ENCODE measurements around the gene MROH2A. TPM values are rescaled to one million over a fixed set of nuclear protein-coding genes. Genes with fewer than 3 reads are reported as not detected.

MROH2A gene
- total and polyA plus RNA-seq, 2 experiments from 2014 or later, result not detected

- WGBS, 2 experiments (ENCODE audit: low coverage in 1 of 2, low lambda C conversion rate in 2 of 2, missing lambda C conversion rate in 2 of 2), result 97% methylated on average over 6 of the region's 6 CpGs
- peaks cover 54% of the 10 kb centered on the region for H3K79me2 ChIP-seq (ENCODE audit: insufficient read depth)
These were observed 73.0 kb downstream of the MROH2A start for GRCh38 chr2:233851169-233851568.

GRCh38 chr2:233852056-233852455 is 73.9 kb downstream of the MROH2A start:
- H3K27ac ChIP-seq, result no peak overlapping the region
- no peak for DNase-seq
- no peaks in the 10 kb centered on the region for H3K9me3 ChIP-seq (ENCODE audit: low read depth)
- peaks cover 12% of the 10 kb centered on the region; the same call in 1 of the 2 replicates for H3K4me1 ChIP-seq (ENCODE audit: insufficient read depth)
- 95 to 99% methylated on average over 3 of the region's 3 CpGs for WGBS, 2 experiments (ENCODE audit: low coverage in 1 of 2, low lambda C conversion rate in 2 of 2, missing lambda C conversion rate in 2 of 2)
- peak overlapping the region; percentile 97 for H2AFZ ChIP-seq
- H3K4me2 ChIP-seq (ENCODE audit: unreplicated experiment), result peak overlapping the region; percentile 60
- no peaks in the 10 kb centered on the region for H3K36me3 ChIP-seq (ENCODE audit: low read depth)
- TF ChIP-seq EZH2 (IDR thresholded peaks at IDR 0.05; ENCODE audit: insufficient read depth, poor library complexity, severe bottlenecking), result no peak
- TF ChIP-seq EZH2phosphoT487 (IDR thresholded peaks at IDR 0.05; ENCODE audit: insufficient read depth, low read depth), result no peak
- peak overlapping the region; percentile 80; the same call in 1 of the 2 replicates for H3K9ac ChIP-seq
- H3K27me3 ChIP-seq (replicated peaks; ENCODE audit: insufficient read depth), result no peaks in the 10 kb centered on the region
- H3K9me2 ChIP-seq (ENCODE audit: insufficient read depth), result no peaks in the 10 kb centered on the region
- H3K79me2 ChIP-seq (ENCODE audit: insufficient read depth), result peaks cover 54% of the 10 kb centered on the region
- in situ Hi-C loops (cut with MboI), result no loop called here
- H3K4me3 ChIP-seq, result peak overlapping the region; percentile 95
- peaks cover 5% of the 10 kb centered on the region; the same call in 1 of the 2 replicates for H3F3A ChIP-seq (ENCODE audit: insufficient read depth)
- no peaks in the 10 kb centered on the region for H4K20me1 ChIP-seq (ENCODE audit: insufficient read depth)

More at GRCh38 chr2:233851169-233851568, 73.0 kb downstream of the MROH2A start:
- Histone ChIP-seq H3K9me3 (ENCODE audit: low read depth) (no peaks in the 10 kb centered on the region), H3K27ac (no peak overlapping the region), H4K20me1 (ENCODE audit: insufficient read depth) (no peaks in the 10 kb centered on the region), H3K4me3 (no peak overlapping the region), H3K4me2 (ENCODE audit: unreplicated experiment) (no peak overlapping the region), H3K36me3 (ENCODE audit: low read depth) (no peaks in the 10 kb centered on the region; the same call in 1 of the 2 replicates), H3K4me1 (ENCODE audit: insufficient read depth) (peaks cover 12% of the 10 kb centered on the region; the same call in 1 of the 2 replicates), H3K9ac (no peak overlapping the region), H3K9me2 (ENCODE audit: insufficient read depth) (no peaks in the 10 kb centered on the region), H3K27me3 (replicated peaks; ENCODE audit: insufficient read depth) (no peaks in the 10 kb centered on the region), H2AFZ (no peak overlapping the region), H3F3A (ENCODE audit: insufficient read depth) (peaks cover 5% of the 10 kb centered on the region; the same call in 1 of the 2 replicates)
- DNase-seq, result no peak
- in situ Hi-C loops (cut with MboI), result no loop called here
- no peak for TF ChIP-seq EZH2phosphoT487 (IDR thresholded peaks at IDR 0.05; ENCODE audit: insufficient read depth, low read depth)
- TF ChIP-seq EZH2 (IDR thresholded peaks at IDR 0.05; ENCODE audit: insufficient read depth, poor library complexity, severe bottlenecking), result no peak

GRCh38 chr2:233853353-233853752 is 75.2 kb downstream of the MROH2A start:
- in situ Hi-C loops (cut with MboI), result no loop called here
- Histone ChIP-seq H3F3A (ENCODE audit: insufficient read depth) (peaks cover 5% of the 10 kb centered on the region; the same call in 1 of the 2 replicates), H3K4me2 (ENCODE audit: unreplicated experiment) (peak overlapping the region; percentile 60), H3K4me1 (ENCODE audit: insufficient read depth) (peaks cover 12% of the 10 kb centered on the region; the same call in 1 of the 2 replicates), H3K4me3 (peak overlapping the region; percentile 95), H3K36me3 (ENCODE audit: low read depth) (no peaks in the 10 kb centered on the region), H3K9ac (peak overlapping the region; percentile 80), H3K27me3 (replicated peaks; ENCODE audit: insufficient read depth) (no peaks in the 10 kb centered on the region), H4K20me1 (ENCODE audit: insufficient read depth) (no peaks in the 10 kb centered on the region), H3K27ac (no peak overlapping the region), H3K79me2 (ENCODE audit: insufficient read depth) (peaks cover 54% of the 10 kb centered on the region), H3K9me3 (ENCODE audit: low read depth) (no peaks in the 10 kb centered on the region), H2AFZ (peak overlapping the region; percentile 97), H3K9me2 (ENCODE audit: insufficient read depth) (no peaks in the 10 kb centered on the region)
- 42 to 43% methylated on average over 8 of the region's 8 CpGs for WGBS, 2 experiments (ENCODE audit: low coverage in 1 of 2, low lambda C conversion rate in 2 of 2, missing lambda C conversion rate in 2 of 2)
- peak; percentile 24 for DNase-seq
- TF ChIP-seq EZH2phosphoT487 (IDR thresholded peaks at IDR 0.05; ENCODE audit: insufficient read depth, low read depth) (no peak), EZH2 (IDR thresholded peaks at IDR 0.05; ENCODE audit: insufficient read depth, poor library complexity, severe bottlenecking) (no peak)

GRCh38 chr2:233853883-233854240 is 75.7 kb downstream of the MROH2A start:
- H4K20me1 ChIP-seq (ENCODE audit: insufficient read depth), result no peaks in the 10 kb centered on the region
- H2AFZ ChIP-seq, result peak overlapping the region; percentile 97
- peaks cover 5% of the 10 kb centered on the region; the same call in 1 of the 2 replicates for H3F3A ChIP-seq (ENCODE audit: insufficient read depth)
- DNase-seq, result no peak
- H3K36me3 ChIP-seq (ENCODE audit: low read depth), result no peaks in the 10 kb centered on the region
- 0 out of 2 replicates have a peak overlapping the region, but pooled peaks have one; percentile 1 for H3K27ac ChIP-seq
- peaks cover 12% of the 10 kb centered on the region; the same call in 1 of the 2 replicates for H3K4me1 ChIP-seq (ENCODE audit: insufficient read depth)
- no peaks in the 10 kb centered on the region for H3K9me3 ChIP-seq (ENCODE audit: low read depth)
- peaks cover 54% of the 10 kb centered on the region for H3K79me2 ChIP-seq (ENCODE audit: insufficient read depth)
- H3K9ac ChIP-seq, result peak overlapping the region; percentile 80
- H3K27me3 ChIP-seq (replicated peaks; ENCODE audit: insufficient read depth), result no peaks in the 10 kb centered on the region
- no peaks in the 10 kb centered on the region for H3K9me2 ChIP-seq (ENCODE audit: insufficient read depth)
- in situ Hi-C loops (cut with MboI), result no loop called here
- TF ChIP-seq EZH2phosphoT487 (IDR thresholded peaks at IDR 0.05; ENCODE audit: insufficient read depth, low read depth), result no peak
- no peak for TF ChIP-seq EZH2 (IDR thresholded peaks at IDR 0.05; ENCODE audit: insufficient read depth, poor library complexity, severe bottlenecking)
- 0% methylated on average over 4 to 24 of the region's 25 CpGs for WGBS, 2 experiments (ENCODE audit: low coverage in 1 of 2, low lambda C conversion rate in 2 of 2, missing lambda C conversion rate in 2 of 2)
- H3K4me2 ChIP-seq (ENCODE audit: unreplicated experiment), result peak overlapping the region; percentile 60
- H3K4me3 ChIP-seq, result peak overlapping the region; percentile 95
